ENCODE results near the gene GNAQ. TPM values are rescaled to one million over a fixed set of nuclear protein-coding genes. Genes with fewer than 3 reads are reported as not detected.

Gene GNAQ
- total RNA-seq, 1 experiment from 2014 or later: 48.6 TPM

DNA sequence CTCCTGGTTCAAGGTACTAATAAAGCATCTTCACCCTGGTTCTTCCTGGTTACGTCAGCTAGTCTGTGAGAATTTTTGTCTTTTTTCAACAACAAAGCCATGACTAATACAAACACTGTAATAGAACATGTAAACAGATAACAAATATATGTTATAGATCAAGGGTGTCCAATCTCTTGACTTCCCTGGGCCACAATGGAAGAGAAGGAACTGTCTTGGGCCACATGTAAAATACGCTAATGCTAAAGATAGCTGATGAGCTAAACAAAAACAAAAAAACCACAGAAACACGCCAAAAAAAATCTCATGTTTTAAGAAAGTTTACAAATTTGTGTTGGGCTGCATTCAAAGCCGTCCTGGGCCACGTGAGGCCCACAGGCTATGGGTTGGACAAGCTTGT, 259.0 kb downstream of the GNAQ start:
- H2BK120ac ChIP-seq (ENCODE audit: low read depth, low read length, poor library complexity, severe bottlenecking): no peak overlapping the region
- H3K36me3 Mint-ChIP-seq (ENCODE audit: insufficient read depth in 1 of 3, low read depth in 3 of 3): peaks cover 2 to 11% (median 9%) of the 10 kb centered on the region in 3 experiments; a peak in 5 of 7 replicates
- no peak overlapping the region for H3T11ph ChIP-seq (ENCODE audit: low read length)
- H4K20me1 ChIP-seq (ENCODE audit: control insufficient read depth, insufficient read depth, insufficient read length): no peaks in the 10 kb centered on the region
- no peak overlapping the region for H3K4ac ChIP-seq (ENCODE audit: low read depth, low read length)
- no peaks in the 10 kb centered on the region for H3K4me1 Mint-ChIP-seq
- H4K91ac ChIP-seq (ENCODE audit: insufficient read length, low read depth, low read length): no peak overlapping the region
- no CpG with 5 or more reads among the region's 5 CpGs for WGBS (ENCODE audit: extremely low coverage, insufficient read length, low lambda C conversion rate)
- no peak overlapping the region for H2BK12ac ChIP-seq (ENCODE audit: insufficient read length, low read depth, low read length)
- no peaks in the 10 kb centered on the region for H3K27me3 Mint-ChIP-seq (ENCODE audit: low read depth)
- H3K14ac ChIP-seq (ENCODE audit: insufficient read depth, low read length): no peak overlapping the region
- no peak overlapping the region for H3K23ac ChIP-seq (ENCODE audit: insufficient read length, low read depth, low read length)
- no peak overlapping the region for H2BK15ac ChIP-seq (ENCODE audit: low read depth, low read length)
- H3K27ac ChIP-seq (ENCODE audit: insufficient read length, low read depth, low read length): no peak overlapping the region
- H3K79me1 ChIP-seq (ENCODE audit: insufficient read depth, low read depth, low read length, poor library complexity, severe bottlenecking): no peaks in the 10 kb centered on the region
- H3K27ac Mint-ChIP-seq: peak overlapping the region in 2 of 3 experiments; percentile 22 to 65; a peak in 2 of 7 replicates
- DNase-seq: no peak
- no peaks in the 10 kb centered on the region for H3K79me2 ChIP-seq (ENCODE audit: insufficient read depth, low read length)
- H3K4me1 ChIP-seq (ENCODE audit: insufficient read depth, low read length): no peaks in the 10 kb centered on the region
- H4K8ac ChIP-seq (replicated peaks; ENCODE audit: insufficient read length, low read depth, low read length): no peak overlapping the region
- no peak overlapping the region for H2BK20ac ChIP-seq (ENCODE audit: low read depth, low read length, poor library complexity, severe bottlenecking)
- no peak overlapping the region for H3K4me2 ChIP-seq (ENCODE audit: insufficient read depth, insufficient read length, low read length)
- no peaks in the 10 kb centered on the region for H3K23me2 ChIP-seq (ENCODE audit: insufficient read length, low read depth, low read length, poor library complexity, severe bottlenecking)
- no peak overlapping the region for H3K56ac ChIP-seq (ENCODE audit: insufficient read length, low read depth, low read length)
- TF ChIP-seq CTCF (conservative IDR thresholded peaks at IDR 0.05): no peak
- H3K18ac ChIP-seq (ENCODE audit: insufficient read length, low read depth, low read length): no peak overlapping the region
- H3K27me3 ChIP-seq (ENCODE audit: insufficient read depth, low read length): no peaks in the 10 kb centered on the region
- no peak overlapping the region for H2AK5ac ChIP-seq (ENCODE audit: insufficient read length, low read length)
- H2BK5ac ChIP-seq (ENCODE audit: insufficient read length, low read length): no peak overlapping the region
- H3K9ac ChIP-seq (ENCODE audit: extremely low read depth, insufficient read length, low read length): no peak overlapping the region
- no peaks in the 10 kb centered on the region for H3K9me3 ChIP-seq (ENCODE audit: control insufficient read depth, low read depth, low read length)
- H2AFZ ChIP-seq (ENCODE audit: low read length): no peak overlapping the region
- H4K5ac ChIP-seq (ENCODE audit: insufficient read length, low read depth, low read length): no peak overlapping the region
- H3K4me3 Mint-ChIP-seq: no peak overlapping the region
- peaks cover 2 to 6% of the 10 kb centered on the region in 2 experiments; a peak in 2 of 5 replicates for H3K9me3 Mint-ChIP-seq
